OCI-LY7 (cell line): ENCODE results near the gene FNDC3A. TPM values are rescaled to one million over a fixed set of nuclear protein-coding genes. Genes with fewer than 3 reads are reported as not detected.

Source experiments
- BruUV-seq: library from RNA; stranded (reverse); fragments of 400-500 nt; replicated peaks from 2 replicates; lab custom pipeline; 2021; lab: Mats Ljungman, UMichigan
- CTCF ChIA-PET: fragments of 300-600 bp; sonication (Branson Sonifier 250); formaldehyde crosslinking; loops from one replicate; lab custom pipeline; 2022; ENCODE audit warnings: antibody characterized with exemption; ENCODE audit not compliant: unreplicated experiment; lab: Charles Lee
- POLR2A ChIA-PET: fragments of 300-600 bp; sonication (Branson Sonifier 250); formaldehyde crosslinking; loops from one replicate; lab custom pipeline; 2022; ENCODE audit warnings: antibody characterized with exemption; lab: Charles Lee
- DNase-seq: peaks from one replicate; pipeline ENCODE4 v3.0.0-alpha.2; 2015; ENCODE audit warnings: low spot score
- H2AFZ ChIP-seq: fragments of 200-600 bp; sonication (generic), shearing (Covaris generic); 2 replicates; pipeline ENCODE4 v1.6.1; 2014; ENCODE audit warnings: mild to moderate bottlenecking, antibody characterized with exemption, low read length, moderate library complexity
- H3K27ac ChIP-seq: fragments of 200-600 bp; sonication (generic); 2 replicates; pipeline ENCODE4 v1.5.1; 2014; ENCODE audit warnings: mixed run types, low read depth, mild to moderate bottlenecking, moderate library complexity, low read length, inconsistent platforms; ENCODE audit not compliant: poor library complexity, severe bottlenecking
- H3K36me3 ChIP-seq: fragments of 200-600 bp; sonication (generic); 2 replicates; pipeline ENCODE4 v1.6.1; 2014; ENCODE audit warnings: mild to moderate bottlenecking, antibody characterized with exemption, low read length, moderate library complexity, mixed read lengths; ENCODE audit not compliant: insufficient read depth
- H3K4me1 ChIP-seq: fragments of 200-600 bp; sonication (generic); 2 replicates; pipeline ENCODE4 v1.5.1; 2014; ENCODE audit warnings: mild to moderate bottlenecking, low read length; ENCODE audit not compliant: insufficient read depth, poor library complexity, severe bottlenecking
- H3K4me2 ChIP-seq: fragments of 200-600 bp; sonication (generic); 2 replicates; pipeline ENCODE4 v1.6.1; 2014; ENCODE audit warnings: mild to moderate bottlenecking, low read length
- H3K4me3 ChIP-seq: fragments of 200-600 bp; sonication (generic); 2 replicates; pipeline ENCODE4 v1.5.1; 2014; ENCODE audit warnings: mild to moderate bottlenecking, low read depth, low read length; ENCODE audit not compliant: poor library complexity, severe bottlenecking
- H3K79me2 ChIP-seq: fragments of 200-600 bp; sonication (generic); 2 replicates; pipeline ENCODE4 v1.6.1; 2016; ENCODE audit warnings: low read depth, mild to moderate bottlenecking, low read length, moderate library complexity, mixed read lengths; ENCODE audit not compliant: insufficient read depth
- H3K9me2 ChIP-seq: fragments of 200-600 bp; sonication (generic); 2 replicates; pipeline ENCODE4 v1.6.1; 2016; ENCODE audit warnings: mild to moderate bottlenecking, low read length, mixed read lengths; ENCODE audit not compliant: insufficient read depth
- H3K9me3 ChIP-seq: fragments of 200-600 bp; sonication (generic); 2 replicates; pipeline ENCODE4 v1.6.1; 2014; ENCODE audit warnings: mild to moderate bottlenecking, mixed run types, low read length, mixed read lengths
- H4K20me1 ChIP-seq: fragments of 200-600 bp; sonication (generic); 2 replicates; pipeline ENCODE4 v1.6.1; 2014; ENCODE audit warnings: mild to moderate bottlenecking, antibody characterized with exemption, low read length, moderate library complexity, mixed read lengths; ENCODE audit not compliant: insufficient read depth
- EZH2phosphoT487 ChIP-seq: fragments of 200-600 bp; sonication (generic); IDR thresholded peaks from 2 replicates; pipeline ENCODE4 v1.6.1; 2018; ENCODE audit warnings: low read depth, borderline replicate concordance, mild to moderate bottlenecking, mixed run types, antibody characterized with exemption, low read length, moderate library complexity, mixed read lengths
- intact Hi-C: fragments of 100-400 bp; cut with micrococcal nuclease; formaldehyde crosslinking; loops from one replicate; pipeline ENCODE4 v1.10.0; 2022; ENCODE audit not compliant: unreplicated experiment
- total RNA-seq, 2 experiments: library from RNA; depleted of rRNA in 1 of 2; stranded (reverse); fragments of >200 nt in 1 of 2; shearing (Covaris generic) in 1 of 2; gene quantifications; 2 replicates each; pipeline ENCODE4 v1.2.3, GENCODE V29; 2014 to 2022
- TF ChIP-seq, protein P1 (sequence below): fragments of 200-600 bp; sonication (generic); conservative IDR thresholded peaks from 2 replicates; pipeline ENCODE4 v1.5.1; 2014; ENCODE audit warnings: mild to moderate bottlenecking, antibody characterized with exemption, low read length, moderate library complexity, mixed read lengths

The FNDC3A gene
- total RNA-seq, 2 experiments from 2014 or later = 38.7 to 59.6 TPM

DNA sequence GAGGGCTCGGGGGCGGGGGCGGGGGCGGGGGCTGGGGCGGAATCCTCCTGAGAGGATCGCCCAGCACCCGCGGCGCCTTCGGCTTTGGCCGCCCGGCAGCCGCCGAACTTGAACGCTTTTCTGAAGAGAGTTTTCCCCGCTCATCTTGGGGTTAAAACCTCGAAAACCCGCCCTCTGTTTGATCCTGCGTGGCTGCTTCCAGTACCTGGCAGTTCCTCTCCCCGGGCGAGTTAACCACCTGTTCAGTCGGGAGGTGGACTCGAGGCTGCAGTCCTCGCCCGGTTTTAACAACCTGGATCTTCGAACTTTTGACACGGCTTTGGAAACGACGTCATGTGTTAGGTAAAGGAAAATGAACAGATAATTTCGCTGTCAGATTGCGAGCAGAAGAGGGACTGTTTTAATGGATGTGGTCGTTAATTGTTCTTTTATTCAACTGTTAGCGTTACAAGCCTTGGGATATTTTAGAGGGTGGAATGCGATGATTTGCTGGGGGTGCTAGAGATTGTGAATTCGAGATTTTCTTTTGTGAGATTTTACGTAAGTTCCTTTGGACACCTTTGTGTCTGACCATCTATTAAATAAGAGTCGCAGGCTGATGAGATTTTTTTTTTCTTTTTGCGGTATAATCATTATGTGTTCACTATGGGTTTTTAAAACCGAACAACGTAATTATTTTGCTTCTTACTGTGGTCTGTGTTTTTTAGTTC is 1.0 kb downstream of the FNDC3A start:
- Histone ChIP-seq H3K4me2 (peak overlapping the region; percentile 83), H2AFZ (peak overlapping the region; percentile 2; the same call in 1 of the 2 replicates), H3K9me3 (peaks cover 13% of the 10 kb centered on the region; the same call in 1 of the 2 replicates), H3K36me3 (no peaks in the 10 kb centered on the region; the same call in 1 of the 2 replicates), H3K9me2 (no peaks in the 10 kb centered on the region), H3K4me1 (peaks cover 42% of the 10 kb centered on the region), H3K27ac (peak overlapping the region; percentile 91), H3K4me3 (peak overlapping the region; percentile 89), H4K20me1 (no peaks in the 10 kb centered on the region), H3K79me2 (peaks cover 49% of the 10 kb centered on the region)
- TF ChIP-seq, protein P1, sequence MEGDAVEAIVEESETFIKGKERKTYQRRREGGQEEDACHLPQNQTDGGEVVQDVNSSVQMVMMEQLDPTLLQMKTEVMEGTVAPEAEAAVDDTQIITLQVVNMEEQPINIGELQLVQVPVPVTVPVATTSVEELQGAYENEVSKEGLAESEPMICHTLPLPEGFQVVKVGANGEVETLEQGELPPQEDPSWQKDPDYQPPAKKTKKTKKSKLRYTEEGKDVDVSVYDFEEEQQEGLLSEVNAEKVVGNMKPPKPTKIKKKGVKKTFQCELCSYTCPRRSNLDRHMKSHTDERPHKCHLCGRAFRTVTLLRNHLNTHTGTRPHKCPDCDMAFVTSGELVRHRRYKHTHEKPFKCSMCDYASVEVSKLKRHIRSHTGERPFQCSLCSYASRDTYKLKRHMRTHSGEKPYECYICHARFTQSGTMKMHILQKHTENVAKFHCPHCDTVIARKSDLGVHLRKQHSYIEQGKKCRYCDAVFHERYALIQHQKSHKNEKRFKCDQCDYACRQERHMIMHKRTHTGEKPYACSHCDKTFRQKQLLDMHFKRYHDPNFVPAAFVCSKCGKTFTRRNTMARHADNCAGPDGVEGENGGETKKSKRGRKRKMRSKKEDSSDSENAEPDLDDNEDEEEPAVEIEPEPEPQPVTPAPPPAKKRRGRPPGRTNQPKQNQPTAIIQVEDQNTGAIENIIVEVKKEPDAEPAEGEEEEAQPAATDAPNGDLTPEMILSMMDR = no peak
- TF ChIP-seq EZH2phosphoT487 = no peak
- POLR2A ChIA-PET = interaction anchor here (1.1 to 1.4 kb wide), 3 partner anchors 11 to 147 kb away, joined by 3 to 6 read pairs (median 4); no protein-coding TSS in a partner anchor
- no TSS peak for BruUV-seq
- CTCF ChIA-PET = no interaction called here
- DNase-seq = peak; percentile 88
- intact Hi-C loops = loop anchor here (2.0 to 10.0 kb wide), 6 partner anchors 136 to 672 kb away; partner anchors contain the start of genes CAB39L, RB1 and SETDB2

DNA sequence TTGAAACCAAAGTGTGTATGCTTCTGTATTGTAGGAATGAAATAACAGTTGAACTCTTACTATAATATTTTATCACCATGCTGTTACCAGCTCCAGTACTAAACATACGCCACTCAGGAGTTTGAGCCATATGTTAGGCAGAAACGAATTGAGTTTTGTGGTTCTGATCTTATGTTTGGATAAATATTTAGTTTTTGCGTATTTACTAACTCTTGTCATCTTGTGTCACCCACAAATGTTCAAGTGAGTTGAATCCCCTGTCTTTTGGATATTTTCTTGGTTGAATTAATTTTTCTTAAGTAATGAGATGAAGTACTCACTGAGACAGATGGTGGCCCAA is 1.5 kb downstream of the FNDC3A start:
- DNase-seq = peak; percentile 19
- peaks cover 46% of the 10 kb centered on the region for H3K4me1 ChIP-seq
- BruUV-seq = TSS peak; percentile 70
- H3K9me2 ChIP-seq = no peaks in the 10 kb centered on the region
- H3K27ac ChIP-seq = peak overlapping the region; percentile 91
- H3K36me3 ChIP-seq = peaks cover under 1% of the 10 kb centered on the region; the same call in 1 of the 2 replicates
- peak overlapping the region; percentile 2; the same call in 1 of the 2 replicates for H2AFZ ChIP-seq
- H3K4me3 ChIP-seq = peak overlapping the region; percentile 89
- intact Hi-C loops = loop anchor here (2.0 to 10.0 kb wide), 6 partner anchors 135 to 672 kb away; partner anchors contain the start of genes CAB39L, RB1 and SETDB2
- peak overlapping the region; percentile 83 for H3K4me2 ChIP-seq
- TF ChIP-seq, protein P1 = no peak
- no peak for TF ChIP-seq EZH2phosphoT487
- H3K9me3 ChIP-seq = peaks cover 13% of the 10 kb centered on the region; the same call in 1 of the 2 replicates
- CTCF ChIA-PET = no interaction called here
- no peaks in the 10 kb centered on the region for H4K20me1 ChIP-seq
- POLR2A ChIA-PET = no interaction called here
- H3K79me2 ChIP-seq = peaks cover 54% of the 10 kb centered on the region
